Mammary epithelial cell (primary cell): ENCODE data around the gene SLC9C2.

Source experiments
- EZH2 ChIP-seq: IDR thresholded peaks from 2 replicates; pipeline ENCODE4 v1.6.1; 2012; ENCODE audit warnings: low read length, inconsistent platforms, borderline replicate concordance
- TF ChIP-seq, protein P1 (sequence below), 2 donors: IDR thresholded peaks in 1 of 2; conservative IDR thresholded peaks in 1 of 2; 2 replicates each; pipeline ENCODE4 v1.5.1; 2011 to 2012; ENCODE audit warnings: inconsistent platforms in 2 of 2, low read length in 2 of 2, mild to moderate bottlenecking in 2 of 2, control low read depth in 1 of 2, low read depth in 1 of 2; ENCODE audit not compliant: insufficient read depth in 1 of 2; ENCODE audit errors: extremely low read depth in 1 of 2

- TF ChIP-seq, protein P1, sequence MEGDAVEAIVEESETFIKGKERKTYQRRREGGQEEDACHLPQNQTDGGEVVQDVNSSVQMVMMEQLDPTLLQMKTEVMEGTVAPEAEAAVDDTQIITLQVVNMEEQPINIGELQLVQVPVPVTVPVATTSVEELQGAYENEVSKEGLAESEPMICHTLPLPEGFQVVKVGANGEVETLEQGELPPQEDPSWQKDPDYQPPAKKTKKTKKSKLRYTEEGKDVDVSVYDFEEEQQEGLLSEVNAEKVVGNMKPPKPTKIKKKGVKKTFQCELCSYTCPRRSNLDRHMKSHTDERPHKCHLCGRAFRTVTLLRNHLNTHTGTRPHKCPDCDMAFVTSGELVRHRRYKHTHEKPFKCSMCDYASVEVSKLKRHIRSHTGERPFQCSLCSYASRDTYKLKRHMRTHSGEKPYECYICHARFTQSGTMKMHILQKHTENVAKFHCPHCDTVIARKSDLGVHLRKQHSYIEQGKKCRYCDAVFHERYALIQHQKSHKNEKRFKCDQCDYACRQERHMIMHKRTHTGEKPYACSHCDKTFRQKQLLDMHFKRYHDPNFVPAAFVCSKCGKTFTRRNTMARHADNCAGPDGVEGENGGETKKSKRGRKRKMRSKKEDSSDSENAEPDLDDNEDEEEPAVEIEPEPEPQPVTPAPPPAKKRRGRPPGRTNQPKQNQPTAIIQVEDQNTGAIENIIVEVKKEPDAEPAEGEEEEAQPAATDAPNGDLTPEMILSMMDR (conservative IDR thresholded peaks at IDR 0.05 in 1 of 2, IDR thresholded peaks at IDR 0.05 in 1 of 2; ENCODE audit: extremely low read depth in 1 of 2, insufficient read depth in 1 of 2, low read depth in 1 of 2, low read length in 2 of 2), result no peak
- no peak for TF ChIP-seq EZH2
These were observed 100.8 kb downstream of the SLC9C2 start for GRCh38 chr1:173502104-173502503.
